Activated CD8-positive, alpha-beta memory T cell treated with anti-CD3 and anti-CD28 coated beads, Interleukin-2, amount 50 U/mL, for 1 hour (primary cell): Measurements from ENCODE around the gene HNRNPK.

Experiments used
- DNase-seq: peaks from one replicate; pipeline ENCODE4 v3.0.0-alpha.2; 2020; ENCODE audit errors: extremely low read depth

HNRNPK gene

GRCh38 chr9:83979812-83980394 is at the start of gene HNRNPK:
TSS of gene HNRNPK (minus strand) at chr9:83980215. CDS start at chr9:83978252, 1,963 bp downstream.
- peak; percentile 99 for DNase-seq

DNA sequence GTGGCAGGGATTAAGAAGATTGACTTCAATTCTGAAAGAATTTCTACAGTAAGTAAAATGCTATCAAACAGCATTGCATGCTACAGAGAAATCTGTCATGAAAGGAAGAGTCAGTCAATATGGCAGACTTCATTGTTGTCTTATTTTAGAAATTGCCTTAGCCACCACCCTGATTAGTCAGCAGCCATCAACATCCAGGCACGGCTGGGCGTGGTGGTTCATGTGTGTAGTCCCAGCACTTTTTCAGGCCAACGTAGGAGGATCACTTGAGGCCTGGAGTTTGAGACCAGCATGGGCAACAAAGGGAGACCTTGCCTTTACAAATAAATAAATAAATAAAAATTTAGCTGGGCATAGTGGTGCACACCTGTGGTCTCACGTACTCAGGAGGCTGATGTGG is 47.2 kb upstream of the HNRNPK start:
- DNase-seq = no peak

DNA sequence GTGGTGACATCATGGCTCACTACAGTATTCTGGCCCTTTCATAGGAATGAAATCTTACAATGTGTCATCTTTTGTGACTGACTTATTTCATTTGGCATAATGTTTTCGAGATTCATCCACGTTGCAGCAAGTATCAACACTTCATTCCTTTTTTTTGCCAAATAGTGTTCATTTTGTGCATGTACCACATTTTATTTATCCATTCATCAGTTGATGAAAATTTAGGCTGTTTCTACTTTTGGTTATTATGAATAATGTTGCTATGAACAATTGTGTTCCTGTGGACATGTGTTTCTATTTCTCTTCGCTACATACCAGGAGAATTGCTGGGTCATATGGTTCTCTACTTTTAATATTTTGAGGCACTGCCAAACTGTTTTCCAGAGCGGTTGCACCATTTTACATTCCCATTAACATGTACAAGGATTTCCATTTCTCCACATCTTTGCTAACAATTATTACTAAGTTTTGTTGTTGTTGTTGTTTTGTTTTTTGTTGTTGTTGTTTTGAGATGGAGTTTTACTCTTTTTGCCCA is 44.1 kb upstream of the HNRNPK start:
- DNase-seq = no peak

- no peak for DNase-seq
These were observed 27.6 kb upstream of the HNRNPK start for GRCh38 chr9:84007662-84008061.

- DNase-seq = no peak
These were observed 23.2 kb upstream of the HNRNPK start for GRCh38 chr9:84003246-84003645.

DNA sequence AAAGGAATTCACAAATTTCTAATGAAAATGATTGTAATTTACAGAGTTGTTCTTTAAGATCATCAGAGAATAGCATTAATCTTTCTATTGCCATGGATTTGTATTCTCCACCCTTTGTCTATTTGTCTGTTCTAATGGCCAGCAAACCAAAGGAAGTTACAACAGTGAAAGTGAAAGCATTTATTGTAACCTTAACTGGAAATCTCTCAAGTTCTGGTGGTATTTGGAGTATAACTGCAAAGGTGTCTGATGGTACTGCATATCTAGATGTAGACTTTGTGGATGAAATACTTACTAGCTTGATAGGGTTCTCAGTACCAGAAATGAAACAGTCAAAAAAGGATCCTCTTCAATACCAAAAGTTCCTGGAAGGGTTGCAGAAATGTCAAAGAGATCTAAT is 22.3 kb upstream of the HNRNPK start:
- DNase-seq = no peak

- no peak for DNase-seq
These were observed 21.6 kb upstream of the HNRNPK start for GRCh38 chr9:84001621-84002020.

GRCh38 chr9:84000186-84000585 is 20.2 kb upstream of the HNRNPK start:
- no peak for DNase-seq

GRCh38 chr9:83999141-83999918 is 19.3 kb upstream of the HNRNPK start:
- no peak for DNase-seq

DNA sequence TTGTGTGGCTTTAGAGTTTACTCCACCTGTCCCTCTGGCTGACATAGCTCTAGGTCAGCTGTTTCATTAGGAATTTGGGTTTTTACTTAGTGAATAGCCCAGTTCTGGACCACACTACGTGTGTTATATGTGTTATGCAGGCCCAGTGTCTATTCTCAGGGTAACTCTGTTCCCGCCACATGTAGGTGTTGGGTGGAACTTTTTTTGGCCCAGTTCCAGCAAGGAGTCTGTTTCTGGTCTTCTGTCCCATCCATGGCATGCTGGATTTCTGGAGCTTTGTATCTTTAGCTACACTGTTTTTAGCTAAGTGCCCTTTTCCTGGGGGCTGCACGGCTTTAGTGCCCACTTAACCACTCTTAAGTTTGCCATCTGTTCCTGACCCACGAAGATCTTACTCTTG is 16.1 kb upstream of the HNRNPK start:
- no peak for DNase-seq

DNA sequence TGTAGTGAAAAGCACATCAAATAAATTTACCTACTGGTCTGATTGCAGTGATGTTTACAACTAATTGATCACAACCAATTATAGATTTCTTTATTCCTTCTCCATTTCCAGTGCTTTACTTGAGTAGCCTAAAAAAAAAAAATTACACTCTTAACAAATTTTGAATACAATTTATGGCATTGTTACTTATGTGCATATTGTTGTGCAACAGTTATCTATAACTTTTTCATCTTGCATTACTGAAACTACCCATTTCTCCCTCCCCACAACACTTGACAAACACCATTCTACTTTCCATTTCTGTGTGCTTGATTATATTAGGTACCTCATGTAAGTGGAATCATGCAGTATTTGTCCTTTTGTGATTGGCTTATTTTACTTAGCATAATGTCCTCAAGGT is 12.9 kb upstream of the HNRNPK start:
- no peak for DNase-seq

DNA sequence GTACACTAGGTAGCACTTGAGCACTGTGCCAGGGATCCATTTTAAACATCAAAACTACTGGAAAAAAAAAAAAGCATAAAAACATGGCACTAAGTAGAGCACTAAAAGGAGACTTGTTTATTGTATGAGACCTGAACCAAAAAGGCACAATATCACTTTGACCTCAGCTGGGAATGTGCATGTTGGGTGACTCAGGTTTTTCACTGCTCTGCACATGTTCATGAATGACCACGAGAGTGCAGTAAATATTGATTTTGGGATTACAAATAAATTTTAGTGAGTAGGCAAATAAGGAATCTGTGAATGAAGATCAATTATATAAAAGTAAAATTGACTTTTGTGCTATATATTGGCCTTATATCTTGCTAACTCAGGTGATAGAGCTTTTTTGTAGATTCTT is 12.4 kb upstream of the HNRNPK start:
- no peak for DNase-seq

DNA sequence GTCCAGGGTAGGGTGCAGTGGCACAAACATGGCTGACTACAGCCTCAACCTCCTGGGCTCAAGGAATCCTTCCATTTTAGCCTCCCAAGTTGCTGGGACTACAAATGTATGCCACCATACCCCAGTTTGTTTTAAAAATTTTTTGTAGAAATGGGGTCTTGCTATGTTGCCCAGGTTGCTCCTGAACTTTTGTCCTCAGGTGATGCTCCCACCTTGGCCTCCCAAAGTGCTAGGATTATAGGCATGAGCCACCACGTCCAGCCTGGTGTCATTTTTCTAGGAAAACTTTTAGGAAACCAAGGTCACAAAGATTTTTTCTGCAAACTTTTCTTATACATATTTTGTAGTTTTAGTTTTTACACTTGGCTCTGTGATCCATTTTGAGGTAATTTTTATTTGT is 11.3 kb upstream of the HNRNPK start:
- DNase-seq = no peak

DNA sequence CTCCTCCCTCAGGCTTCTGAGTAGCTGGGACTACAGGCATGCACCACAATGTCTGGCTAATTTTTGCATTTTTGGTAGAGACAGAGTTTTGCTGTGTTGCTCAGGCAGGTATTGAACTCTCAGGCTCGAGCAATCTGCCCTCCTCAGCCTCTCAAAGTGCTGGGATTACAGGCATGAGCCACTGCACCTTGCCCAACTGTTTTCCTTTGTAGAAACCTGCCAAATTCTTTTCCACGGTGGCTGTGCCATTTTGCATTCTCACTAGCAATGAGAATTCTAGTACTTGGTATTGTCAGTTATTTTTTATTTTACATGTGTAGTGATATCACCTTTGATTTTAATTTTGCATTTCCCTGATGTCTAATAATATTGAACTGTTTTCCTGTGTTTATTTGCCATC is 8.4 kb upstream of the HNRNPK start:
- no peak for DNase-seq

DNA sequence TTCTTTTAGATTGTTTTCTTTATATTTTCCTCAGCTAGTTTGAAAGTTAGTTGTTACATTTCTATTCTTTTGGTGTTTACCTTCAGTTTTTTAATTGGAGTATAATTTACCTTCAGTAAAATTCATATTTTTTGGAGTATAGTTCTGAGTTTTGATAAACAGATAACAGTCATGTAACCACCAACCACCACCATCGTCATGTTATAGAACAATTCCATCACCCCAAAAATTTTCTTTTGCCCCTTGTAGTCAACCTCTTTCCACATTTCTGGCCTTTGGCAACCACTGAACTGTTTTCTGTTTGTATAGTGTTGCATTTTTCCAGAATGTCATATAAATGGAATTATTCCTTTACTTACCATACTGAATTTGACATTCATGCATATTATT is 7.4 kb upstream of the HNRNPK start:
- no peak for DNase-seq

DNA sequence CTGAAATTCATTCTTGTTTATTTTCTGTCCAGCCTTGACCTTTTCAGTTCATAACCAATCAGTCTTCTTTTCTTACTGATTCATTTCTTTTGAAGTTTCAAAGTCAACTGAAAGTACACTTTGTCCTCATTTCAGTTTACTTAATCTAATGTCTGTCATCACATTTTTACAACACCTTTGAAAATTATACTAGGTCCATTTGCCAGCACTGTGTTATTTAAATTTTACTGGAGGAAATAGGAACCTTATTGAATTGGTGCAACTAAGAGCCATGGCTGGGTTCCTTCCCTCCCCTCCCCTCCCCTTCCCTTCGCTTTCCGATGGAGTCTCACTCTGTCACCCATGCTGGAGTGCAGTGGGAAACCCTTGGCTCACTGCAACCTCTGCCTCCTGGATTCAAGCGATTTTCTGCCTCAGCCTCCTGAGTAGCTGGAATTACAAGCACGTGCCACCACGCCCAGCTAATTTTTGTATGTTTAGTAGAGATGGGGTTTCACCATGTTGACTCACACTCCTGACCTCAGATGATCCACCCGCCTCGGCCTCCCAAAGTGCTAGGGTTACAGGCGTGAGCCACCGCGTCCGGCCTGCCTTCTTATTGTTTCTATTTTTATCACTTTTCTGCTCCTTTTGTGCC is 6.9 kb upstream of the HNRNPK start:
- DNase-seq = no peak

GRCh38 chr9:83986195-83986594 is 6.2 kb upstream of the HNRNPK start:
- DNase-seq = no peak

DNA sequence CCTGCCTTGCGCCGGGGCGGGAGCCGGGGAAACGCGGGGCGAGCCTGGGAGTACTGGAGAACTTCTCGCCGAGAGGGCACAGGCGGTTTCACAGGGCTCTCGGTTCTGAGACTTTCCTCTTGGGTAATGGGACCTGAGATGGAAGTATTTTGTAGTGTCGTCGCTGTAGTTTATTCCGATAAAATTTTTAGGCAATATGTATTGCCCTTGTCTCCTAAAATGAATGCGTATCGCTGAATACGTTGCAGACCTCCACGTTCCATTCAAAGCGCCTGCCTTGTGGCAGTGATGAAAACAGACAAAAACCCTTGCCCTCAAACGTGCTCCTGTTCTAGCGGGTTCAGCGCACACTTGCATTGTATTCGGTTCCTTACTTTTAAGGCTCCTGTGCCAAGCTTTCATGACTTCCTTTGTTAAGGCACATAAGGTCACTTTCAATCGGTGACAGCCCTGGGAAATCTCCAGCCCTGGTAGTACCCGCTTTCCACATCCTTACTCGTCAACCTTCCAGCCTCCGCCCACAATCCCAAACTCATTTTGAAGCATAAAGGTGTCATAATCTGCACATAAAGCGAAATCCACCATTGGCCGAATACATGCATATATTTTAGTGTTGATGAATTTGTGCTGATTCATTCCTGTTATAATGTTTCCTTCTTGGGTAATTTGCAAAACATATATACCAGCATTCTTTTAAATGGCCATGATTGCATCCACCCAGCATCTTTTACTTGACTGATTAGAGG is 1.3 kb upstream of the HNRNPK start:
- DNase-seq = no peak

- peak; percentile 98 for DNase-seq
These were observed 545 bp upstream of the HNRNPK start, which contains the start of gene RMI1 for GRCh38 chr9:83980395-83981125. TSS of gene RMI1 (plus strand) at chr9:83980805. CDS start at chr9:84000987, 20,182 bp downstream.

- peak; percentile 69 for DNase-seq
These were observed 813 bp downstream of the HNRNPK start for GRCh38 chr9:83978992-83979811.

DNA sequence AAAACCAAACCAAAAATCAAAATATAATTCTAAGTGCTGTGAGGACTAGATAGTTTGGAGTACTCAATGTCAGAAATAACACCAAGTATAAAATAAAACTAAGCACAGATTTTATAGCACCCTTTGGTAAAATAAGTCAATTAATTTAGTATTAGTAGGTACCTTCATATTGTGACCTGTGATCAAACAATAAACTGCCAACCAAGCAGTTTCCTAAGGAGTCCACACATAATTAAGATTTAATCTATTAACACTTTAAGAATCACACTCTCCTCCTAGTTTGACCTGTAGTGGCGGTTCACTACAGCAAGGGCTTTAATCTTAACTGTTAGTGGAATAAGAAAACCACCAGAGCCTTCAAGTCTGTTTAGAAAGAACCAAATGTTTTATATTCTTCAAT is 2.8 kb downstream of the HNRNPK start:
- DNase-seq = no peak
